C1 segment of cervical spinal cord (tissue), 14 donors: ENCODE data around the gene ITPRIPL2.

ENCODE experiments used
- DNase-seq, 14 donors: peaks; one replicate each; lab custom pipeline; 2025; lab: John Stamatoyannopoulos, UW

The ITPRIPL2 gene

DNA sequence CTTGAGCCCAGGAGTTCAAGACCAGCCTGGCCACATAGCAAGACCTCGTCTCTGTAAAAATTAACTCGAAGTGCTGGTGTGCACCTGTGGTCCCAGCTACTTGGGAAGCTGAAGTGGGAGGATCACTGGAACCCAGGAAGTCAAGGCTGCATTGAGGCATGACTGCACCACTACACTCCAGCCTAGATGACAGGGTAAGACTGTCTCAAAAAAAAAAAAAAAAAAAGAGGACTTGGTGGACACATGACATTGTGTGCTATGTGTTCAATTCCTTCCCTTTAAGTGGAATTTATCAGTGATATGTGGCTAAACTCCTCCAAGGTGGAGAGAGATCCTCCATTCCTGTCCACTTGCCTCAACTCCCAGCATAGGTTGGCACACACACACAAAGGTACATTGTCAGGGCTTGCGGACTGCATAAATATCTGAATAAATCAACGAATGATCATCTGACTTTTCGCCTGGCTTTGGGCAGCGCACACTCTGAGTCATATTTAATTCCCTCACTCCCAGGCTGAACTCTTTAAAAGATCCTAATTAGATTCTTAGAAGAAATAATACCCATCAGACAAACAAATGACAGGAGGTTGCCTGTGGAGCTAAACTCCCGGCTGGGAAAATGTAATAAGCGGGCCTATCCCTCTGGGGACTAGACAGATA, 29.3 kb downstream of the ITPRIPL2 start:
- DNase-seq, result peak in 2 of 14 donors; percentile 2 to 55

DNA sequence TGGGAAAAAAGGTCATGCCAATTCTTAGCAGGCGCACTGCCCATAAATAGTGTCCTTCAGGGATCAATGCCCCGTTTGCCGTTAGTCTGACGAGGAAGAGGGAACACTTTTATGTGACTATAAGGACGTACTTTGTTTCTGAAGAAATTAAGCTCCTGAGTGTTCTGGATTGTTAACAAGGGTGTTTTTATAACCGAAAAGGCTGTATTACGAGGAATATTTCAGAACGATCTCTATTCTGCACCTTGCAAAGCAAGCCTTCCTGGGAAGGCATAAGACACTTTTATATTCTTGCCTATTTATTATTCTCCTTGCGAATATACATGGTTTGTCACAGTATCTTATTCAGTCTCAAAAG, 29.8 kb downstream of the ITPRIPL2 start:
- no peak for DNase-seq

DNA sequence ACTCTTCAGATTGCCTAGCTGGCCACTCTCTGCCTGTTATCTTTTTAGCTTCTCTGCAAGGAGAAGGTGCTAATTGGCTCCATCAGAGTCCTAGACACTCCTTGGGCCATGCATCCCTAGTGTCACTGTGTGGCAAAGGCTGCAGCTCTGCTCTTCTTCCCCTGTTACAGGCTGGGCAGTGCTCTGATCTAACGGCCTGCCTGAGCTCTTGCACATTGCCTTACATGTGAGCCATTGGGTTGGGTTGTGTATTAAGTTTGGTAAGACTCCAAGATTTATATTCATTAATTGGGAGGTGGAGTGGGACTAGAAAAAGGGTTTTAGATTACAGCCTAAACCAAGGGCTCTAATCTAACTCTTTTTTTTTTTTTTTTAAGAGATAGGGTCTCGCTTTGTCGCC, 31.2 kb downstream of the ITPRIPL2 start:
- no peak for DNase-seq

DNA sequence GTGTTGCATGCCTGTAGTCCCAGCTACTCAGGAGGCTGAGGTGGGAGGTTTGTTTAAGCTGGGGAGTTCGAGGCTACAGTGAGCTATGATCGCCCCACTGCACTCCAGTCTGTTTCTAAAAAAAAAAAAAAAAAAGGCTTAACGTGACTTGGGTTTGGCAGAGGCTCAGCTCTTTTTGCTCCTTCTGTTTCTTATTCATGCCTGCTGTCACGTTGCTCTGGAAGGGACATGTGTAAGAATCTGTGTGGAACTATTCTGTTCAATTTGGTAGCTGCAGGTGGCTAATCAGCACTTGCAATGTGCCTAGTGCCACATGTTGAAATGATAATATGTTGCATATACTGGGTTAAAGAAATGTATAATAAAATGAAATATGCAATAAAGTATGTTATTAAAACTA, 33.4 kb downstream of the ITPRIPL2 start:
- no peak for DNase-seq

DNA sequence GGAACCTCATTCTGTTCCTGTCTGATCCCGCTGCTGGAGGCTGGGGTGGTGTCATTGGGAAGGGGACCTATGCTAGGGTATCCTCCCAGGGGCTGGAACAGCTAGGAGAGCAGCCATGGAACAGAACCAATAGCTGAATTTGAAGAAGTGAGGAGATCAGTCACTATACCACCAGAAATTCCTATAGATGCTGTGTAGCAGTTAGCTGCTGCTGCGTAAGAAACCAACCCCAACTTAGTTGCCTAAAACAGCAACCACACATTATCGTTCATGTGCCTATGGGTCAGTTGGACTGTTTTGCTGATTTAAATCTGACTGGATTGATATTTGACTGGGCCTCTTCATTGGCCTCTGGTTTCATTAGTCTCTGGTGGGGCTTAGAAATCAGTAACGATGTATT, 33.9 kb downstream of the ITPRIPL2 start:
- no peak for DNase-seq

DNA sequence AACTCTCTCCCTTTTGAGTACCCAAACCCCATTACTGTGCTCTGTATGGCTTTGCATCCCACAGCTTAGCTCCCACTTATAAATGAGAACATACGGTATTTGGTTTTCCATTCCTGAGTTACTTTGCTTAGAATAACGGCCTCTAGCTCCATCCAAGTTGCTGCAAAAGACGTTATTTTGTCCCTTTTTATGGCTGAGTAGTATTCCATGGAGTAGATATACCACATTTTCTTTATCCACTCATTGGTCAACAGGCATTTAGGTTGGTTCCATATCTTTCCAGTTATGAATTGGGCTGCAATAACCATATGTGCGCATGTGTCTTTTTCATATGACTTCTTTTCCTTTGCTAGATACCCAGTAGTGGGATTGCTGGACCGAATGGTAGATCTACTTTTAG, 34.4 kb downstream of the ITPRIPL2 start:
- DNase-seq, result no peak

DNA sequence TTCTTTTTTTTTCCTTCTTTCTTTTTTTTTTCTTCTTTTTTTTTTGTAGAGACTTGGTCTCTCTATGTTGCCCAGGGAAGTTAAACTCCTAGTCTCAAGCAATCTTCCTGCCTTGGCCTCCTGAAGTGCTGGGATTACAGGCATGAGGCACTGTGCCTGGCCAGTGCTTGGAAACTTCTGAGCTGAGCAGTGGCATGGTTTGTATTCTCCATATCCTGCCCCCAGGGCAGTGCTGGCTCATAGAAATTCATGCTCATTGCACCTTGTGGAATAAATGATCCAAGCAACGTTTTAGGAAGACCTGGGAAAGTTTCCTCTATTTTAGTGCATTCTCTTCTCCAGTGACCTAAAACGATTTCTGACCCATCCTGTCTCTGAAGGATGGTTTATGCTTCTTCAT, 37.5 kb downstream of the ITPRIPL2 start:
- DNase-seq, result no peak

DNA sequence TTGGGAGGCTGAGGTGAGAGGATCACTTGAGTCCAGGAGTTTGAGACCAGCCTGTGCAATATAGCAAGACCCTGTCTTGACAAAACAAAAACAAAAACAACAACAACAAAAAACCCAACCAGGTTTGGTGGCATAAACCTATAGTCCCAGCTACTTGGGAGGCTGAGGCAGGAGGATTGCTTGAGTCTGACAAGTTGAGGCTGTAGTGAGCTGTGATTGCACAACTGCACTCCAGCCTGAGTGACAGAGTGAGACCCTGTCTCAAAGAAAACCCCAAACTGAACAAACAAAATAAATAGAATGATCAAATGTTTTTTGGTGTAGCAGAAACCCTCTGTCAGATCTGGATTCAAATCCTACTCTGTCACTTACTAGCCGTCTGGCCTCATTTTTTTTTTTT, 38.3 kb downstream of the ITPRIPL2 start:
- no peak for DNase-seq

DNA sequence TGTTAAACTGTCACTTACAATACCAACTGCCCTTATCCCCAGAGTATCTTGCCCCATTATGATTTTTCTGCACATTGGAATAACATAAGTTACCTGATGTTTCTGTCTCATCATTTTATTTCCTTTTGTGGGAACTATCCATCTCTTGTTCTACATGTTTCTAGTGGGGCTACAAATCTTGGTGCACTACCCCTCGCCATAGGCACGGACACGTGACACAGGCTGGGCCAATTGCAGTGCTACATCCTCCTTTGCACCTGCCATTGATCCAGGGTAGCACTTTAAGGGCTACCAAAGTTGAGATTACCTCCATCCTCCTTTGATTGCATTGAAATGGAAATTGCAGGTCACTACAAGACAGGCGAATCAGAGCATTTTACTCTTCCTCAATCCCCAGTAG, 40.1 kb downstream of the ITPRIPL2 start:
- DNase-seq, result no peak

DNA sequence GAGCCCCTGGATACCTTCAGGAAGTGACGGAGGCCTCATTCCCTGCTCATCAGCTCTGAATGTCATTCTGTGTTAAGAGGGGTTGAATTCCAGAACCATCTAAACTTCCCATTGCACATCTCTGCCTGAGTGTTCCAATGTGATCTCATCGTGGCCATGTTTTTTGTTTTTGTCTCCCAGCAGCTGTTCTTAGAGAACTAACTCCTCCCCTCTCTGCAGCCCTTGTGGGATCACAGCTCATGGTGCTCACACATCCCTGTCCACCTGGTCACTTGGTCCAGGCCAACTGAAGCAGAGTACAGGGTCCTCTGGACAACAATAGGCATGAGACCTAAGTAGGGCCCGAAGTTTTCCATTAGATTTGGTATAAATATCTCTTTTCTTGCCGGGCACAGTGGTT, 48.3 kb downstream of the ITPRIPL2 start:
- no peak for DNase-seq

DNA sequence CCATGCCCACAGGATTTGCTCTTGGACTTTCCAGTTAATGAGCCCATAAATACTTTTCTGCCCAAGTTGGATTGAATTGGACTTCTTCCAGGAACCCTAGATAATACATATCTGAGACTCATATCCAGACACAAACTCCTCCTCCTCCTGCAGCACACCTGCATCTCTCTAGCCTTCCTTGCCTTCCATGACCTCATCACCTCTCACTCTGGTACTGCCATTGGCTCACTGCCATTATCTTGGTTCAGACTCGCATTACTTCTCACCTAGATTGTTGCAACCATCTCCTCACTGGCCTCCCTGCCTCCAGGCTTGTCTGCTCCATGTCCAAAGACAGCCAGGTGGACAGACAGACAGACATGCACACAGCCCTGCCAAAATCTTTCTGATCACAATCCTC, 49.5 kb downstream of the ITPRIPL2 start:
- DNase-seq, result no peak

DNA sequence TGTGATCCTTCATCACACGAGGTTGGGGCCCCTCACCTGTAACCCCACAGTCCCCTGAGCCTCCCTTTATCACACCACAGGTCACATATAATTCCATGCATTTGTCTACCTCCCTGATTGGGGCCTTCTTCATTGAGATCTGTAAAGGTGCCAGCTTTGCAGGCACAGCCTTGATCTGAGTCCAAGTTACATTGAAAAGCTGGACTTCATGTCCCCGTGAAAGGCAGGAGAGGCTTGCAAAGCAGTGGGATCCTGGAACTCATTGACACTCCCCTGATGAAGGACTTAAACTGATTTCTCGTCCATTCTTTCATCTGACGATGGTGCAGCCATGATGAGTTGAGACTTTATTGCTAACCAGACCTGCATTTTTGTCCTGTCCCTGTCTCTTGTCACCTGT, 50.5 kb downstream of the ITPRIPL2 start:
- DNase-seq, result no peak

DNA sequence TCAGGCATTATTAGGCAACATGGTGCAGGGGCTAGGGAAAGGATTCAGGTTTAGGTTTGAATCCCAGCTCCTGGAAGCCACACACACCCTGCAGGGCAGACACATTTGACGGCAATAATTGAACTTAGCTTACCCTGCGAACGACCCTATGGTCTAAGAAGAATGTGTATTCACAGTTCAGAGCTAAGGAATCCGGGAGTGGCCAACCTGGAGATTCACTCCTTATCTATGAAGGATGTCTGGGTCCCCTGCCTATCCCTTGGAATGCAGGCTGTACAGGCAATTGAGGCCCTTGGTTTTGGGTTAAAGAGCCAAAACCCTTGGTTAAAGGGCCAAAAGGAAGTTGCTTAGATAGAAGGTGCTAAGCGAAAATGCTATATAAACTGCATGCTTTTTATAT, 51.3 kb downstream of the ITPRIPL2 start:
- DNase-seq, result no peak

DNA sequence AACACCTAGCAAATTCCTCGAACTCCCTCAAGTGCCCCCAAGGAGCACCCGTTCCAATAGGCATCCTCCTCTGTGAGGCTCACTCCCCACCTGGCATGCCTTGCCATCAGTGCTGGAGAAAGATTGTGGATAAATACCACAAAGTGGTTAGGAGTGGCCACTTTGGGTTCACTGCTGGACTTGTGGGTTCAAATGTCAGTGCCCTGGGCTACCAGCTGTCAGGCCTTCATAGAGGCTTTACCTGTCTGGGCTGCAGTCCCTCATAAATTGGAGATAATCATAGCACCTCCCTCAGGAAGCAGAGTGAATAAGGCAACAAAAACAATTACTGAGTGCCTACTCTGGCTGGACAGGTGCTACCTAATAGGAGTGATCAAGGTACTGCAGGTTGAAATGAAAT, 52.7 kb downstream of the ITPRIPL2 start:
- no peak for DNase-seq

DNA sequence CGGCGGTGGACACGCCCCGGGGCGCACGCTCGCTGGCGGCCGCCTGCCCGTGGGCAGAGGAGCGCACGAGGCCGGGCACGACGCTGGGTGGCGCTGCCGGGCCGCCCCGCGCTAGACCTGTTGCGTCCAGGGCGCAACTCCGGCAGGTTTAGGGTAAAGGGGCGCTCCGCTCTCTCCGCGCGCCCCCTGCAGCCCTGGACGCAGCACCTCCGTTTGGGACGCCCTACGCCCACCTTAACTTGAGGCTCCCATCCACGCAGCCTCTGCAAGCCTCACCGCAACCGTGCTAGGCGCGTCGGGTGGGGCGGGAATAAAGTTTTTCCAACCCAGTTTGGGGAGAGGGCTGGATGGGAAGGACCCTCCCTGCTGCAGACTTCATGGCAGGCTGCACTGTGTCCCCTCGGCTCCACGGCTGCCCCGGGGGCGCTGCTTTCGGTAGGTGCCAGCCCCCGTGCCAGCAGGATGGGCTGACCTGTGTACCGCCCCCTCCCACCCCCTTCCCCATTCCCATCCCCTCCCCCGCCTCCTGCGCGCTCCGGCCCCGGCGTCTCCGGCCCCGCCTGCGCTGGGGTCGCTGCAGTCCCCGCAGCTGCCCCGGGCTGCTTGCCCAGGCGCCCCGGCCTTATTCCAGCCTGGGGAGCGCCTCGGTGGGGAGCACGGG, 54.1 kb downstream of the ITPRIPL2 start, which contains the start of gene SYT17:
TSS of gene SYT17 (plus strand) at position 531 of the 661 bp plus-strand sequence. CDS start 407 bp downstream, outside the sequence.
- peak in 11 of 14 donors; percentile 10 to 84 (median 59) for DNase-seq

DNA sequence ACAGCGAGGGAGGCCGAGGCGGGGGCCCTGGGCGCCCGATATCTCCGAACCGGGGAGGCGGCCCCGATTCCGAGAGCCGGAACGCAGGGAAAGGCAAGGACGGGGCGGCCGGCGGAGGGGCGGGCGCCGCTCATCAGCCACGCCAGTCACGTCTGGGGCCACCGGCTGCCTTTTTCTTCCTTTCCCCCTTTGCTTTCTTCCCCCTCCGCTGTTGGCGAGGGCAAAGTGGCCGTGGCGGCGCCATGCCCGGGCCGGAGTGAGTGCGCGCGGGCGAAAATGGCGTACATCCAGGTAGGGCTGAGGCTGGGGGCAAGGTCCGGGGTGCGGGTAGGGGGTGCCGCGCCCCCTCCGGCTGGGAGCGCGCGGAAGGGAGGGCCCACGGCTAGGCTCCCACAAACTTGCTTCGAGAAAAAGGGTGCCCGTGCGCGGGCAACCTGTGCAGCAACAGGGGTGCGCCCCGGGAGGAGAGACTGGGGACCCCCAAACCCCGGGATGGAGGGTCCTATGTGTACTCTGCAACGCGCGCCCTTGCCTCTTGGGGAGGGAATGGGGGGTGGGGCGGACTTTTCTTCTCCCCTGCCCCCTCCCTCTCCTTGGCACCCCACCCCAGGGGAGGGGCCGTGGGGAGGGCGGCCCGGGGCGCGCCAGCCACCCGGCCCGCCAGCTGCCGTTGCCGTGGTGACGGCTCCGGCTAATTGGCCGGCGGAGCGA, 54.8 kb downstream of the ITPRIPL2 start:
- peak in 10 of 14 donors; percentile 19 to 84 (median 62) for DNase-seq

DNA sequence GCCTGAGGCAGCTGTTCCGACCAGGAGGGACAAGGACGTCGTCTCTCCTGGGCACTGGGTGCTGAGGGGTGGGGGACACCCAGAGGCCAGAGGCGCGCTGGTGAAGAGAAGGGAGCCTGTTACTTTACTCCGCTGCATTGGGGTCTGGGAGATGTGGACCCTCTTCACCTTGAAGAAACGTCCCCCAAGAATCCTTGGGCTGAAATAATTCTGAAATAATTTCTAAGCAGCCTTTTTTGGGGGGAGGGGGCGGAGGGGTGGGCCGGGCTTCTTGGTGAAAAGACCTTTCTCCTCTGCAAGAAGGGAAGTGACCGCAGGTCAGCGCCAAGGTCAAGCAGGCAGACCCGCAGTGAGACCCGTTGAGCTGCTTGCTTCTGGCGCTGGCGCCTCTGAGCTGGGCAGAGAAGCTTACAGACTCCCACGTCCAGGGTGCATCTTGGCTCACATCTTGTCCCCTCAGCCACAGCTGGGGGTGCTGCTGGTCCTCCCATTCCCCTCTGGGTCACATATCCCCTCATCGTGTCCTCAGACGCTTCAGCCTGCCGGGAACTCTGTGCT, 55.4 kb downstream of the ITPRIPL2 start:
- DNase-seq, result peak in 3 of 14 donors; percentile 23 to 60 (median 31)

DNA sequence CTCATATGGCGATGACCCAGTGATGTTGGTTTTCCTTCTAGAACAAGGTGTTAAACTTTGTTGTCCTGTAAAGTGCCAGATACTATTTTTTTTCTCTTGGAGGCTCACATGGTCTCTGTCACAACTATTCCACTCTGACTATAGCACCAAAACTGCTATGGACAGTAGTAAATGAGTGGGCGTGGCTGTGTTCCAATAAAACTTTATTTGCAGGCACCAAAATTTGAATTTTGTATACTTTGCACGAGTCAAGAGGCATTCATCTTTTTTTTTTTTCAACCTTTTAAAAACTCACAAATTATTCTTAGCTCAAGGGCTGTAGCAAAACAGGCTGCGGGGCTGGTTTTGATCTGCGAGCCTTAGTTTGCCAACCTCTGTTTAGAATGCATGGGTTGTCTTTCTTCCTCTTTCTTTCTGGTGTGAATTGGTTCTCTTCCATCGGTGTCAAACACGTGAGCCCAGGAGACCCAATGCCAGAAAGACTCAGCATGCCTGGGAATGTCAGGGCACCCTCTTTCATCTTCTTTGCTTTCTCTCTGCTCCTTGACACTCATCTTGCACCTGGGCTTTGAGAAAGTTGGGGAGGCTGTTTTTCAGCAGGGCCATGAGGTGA, 56.4 kb downstream of the ITPRIPL2 start:
- DNase-seq, result peak in 4 of 14 donors; percentile 4 to 22 (median 14)
